Trophoblast cell (in vitro differentiated cells and primary cell): ENCODE measurements around the gene MUSK.

ENCODE experiments used
- DNase-seq, 2 donors: peaks; one replicate each; pipeline ENCODE4 v3.0.0-alpha.2; 2016
- H2AFZ ChIP-seq: 2 replicates; pipeline ENCODE4 v1.6.1; 2013; ENCODE audit warnings: low read length, moderate library complexity, mild to moderate bottlenecking; ENCODE audit not compliant: insufficient read depth, poor library complexity
- H2AK5ac ChIP-seq: 2 replicates; pipeline ENCODE4 v1.6.1; 2013; ENCODE audit warnings: mild to moderate bottlenecking, low read length
- H2BK120ac ChIP-seq: 2 replicates; pipeline ENCODE4 v1.6.1; 2013; ENCODE audit warnings: low read length, mild to moderate bottlenecking, moderate library complexity; ENCODE audit not compliant: insufficient read depth, poor library complexity
- H2BK12ac ChIP-seq: 2 replicates; pipeline ENCODE4 v1.6.1; 2013; ENCODE audit warnings: mild to moderate bottlenecking, low read length, moderate library complexity
- H2BK5ac ChIP-seq: 2 replicates; pipeline ENCODE4 v1.6.1; 2013; ENCODE audit warnings: low read length, low read depth, moderate library complexity, mild to moderate bottlenecking; ENCODE audit not compliant: poor library complexity
- H3K14ac ChIP-seq: 2 replicates; pipeline ENCODE4 v1.6.1; 2013; ENCODE audit warnings: mild to moderate bottlenecking, low read length
- H3K18ac ChIP-seq: 2 replicates; pipeline ENCODE4 v1.6.1; 2013; ENCODE audit warnings: mild to moderate bottlenecking, low read length
- H3K23ac ChIP-seq: 2 replicates; pipeline ENCODE4 v1.6.1; 2013; ENCODE audit warnings: low read length
- H3K27ac ChIP-seq: 2 replicates; pipeline ENCODE4 v1.5.1; 2013; ENCODE audit warnings: low read depth, mild to moderate bottlenecking, inconsistent platforms, low read length, moderate library complexity
- H3K27me3 ChIP-seq: 2 replicates; pipeline ENCODE4 v1.6.1; 2013; ENCODE audit warnings: inconsistent platforms, mild to moderate bottlenecking, low read length, moderate library complexity; ENCODE audit not compliant: insufficient read depth
- H3K36me3 ChIP-seq, 2 experiments: 1 replicate in 1 of 2; 2 replicates in 1 of 2; pipeline ENCODE4 v1.6.1; 2013; ENCODE audit warnings: low read length in 2 of 2, mild to moderate bottlenecking in 2 of 2, moderate library complexity in 1 of 2; ENCODE audit not compliant: insufficient read depth in 2 of 2, control insufficient read depth in 1 of 2
- H3K4ac ChIP-seq: 2 replicates; pipeline ENCODE4 v1.6.1; 2013; ENCODE audit warnings: low read depth, mild to moderate bottlenecking, low read length, moderate library complexity
- H3K4me1 ChIP-seq, 2 experiments: 1 replicate in 1 of 2; 2 replicates in 1 of 2; pipeline ENCODE4 v1.6.1; 2013; ENCODE audit warnings: low read length in 2 of 2, mild to moderate bottlenecking in 2 of 2, moderate library complexity in 1 of 2; ENCODE audit not compliant: insufficient read depth in 2 of 2, control insufficient read depth in 1 of 2
- H3K4me2 ChIP-seq: 2 replicates; pipeline ENCODE4 v1.6.1; 2013; ENCODE audit warnings: inconsistent platforms, mild to moderate bottlenecking, low read length, moderate library complexity
- H3K4me3 ChIP-seq: 2 replicates; pipeline ENCODE4 v1.5.1; 2013; ENCODE audit warnings: mild to moderate bottlenecking, low read depth, low read length, inconsistent platforms
- H3K79me1 ChIP-seq: one replicate; pipeline ENCODE4 v1.6.1; 2013; ENCODE audit warnings: low read length
- H3K79me2 ChIP-seq: 2 replicates; pipeline ENCODE4 v1.6.1; 2013; ENCODE audit warnings: low read length, mild to moderate bottlenecking; ENCODE audit not compliant: control insufficient read depth, insufficient read depth, poor library complexity
- H3K9ac ChIP-seq: 2 replicates; pipeline ENCODE4 v1.6.1; 2013; ENCODE audit warnings: mild to moderate bottlenecking, low read length
- H3K9me3 ChIP-seq: 2 replicates; pipeline ENCODE4 v1.6.1; 2013; ENCODE audit warnings: low read depth, mild to moderate bottlenecking, control low read depth, inconsistent platforms, low read length; ENCODE audit not compliant: insufficient read depth
- H4K12ac ChIP-seq: 2 replicates; pipeline ENCODE4 v1.6.1; 2013; ENCODE audit warnings: low read depth, mild to moderate bottlenecking, low read length, moderate library complexity
- H4K8ac ChIP-seq: 2 replicates; pipeline ENCODE4 v1.6.1; 2013; ENCODE audit warnings: low read depth, mild to moderate bottlenecking, low read length, moderate library complexity
- H4K91ac ChIP-seq: one replicate; pipeline ENCODE4 v1.6.1; 2013; ENCODE audit warnings: low read depth, mild to moderate bottlenecking, low read length, moderate library complexity
- WGBS: extraction: QIAGEN DNeasy Blood & Tissue Kit; methylation state at CpG from one replicate; pipeline ENCODE4 v1.1.7; 2013; ENCODE audit warnings: missing lambda C conversion rate; ENCODE audit not compliant: insufficient read length, insufficient coverage; ENCODE audit errors: extremely low coverage; 5-methylcytosine and 5-hydroxymethylcytosine counted together

MUSK gene

DNA sequence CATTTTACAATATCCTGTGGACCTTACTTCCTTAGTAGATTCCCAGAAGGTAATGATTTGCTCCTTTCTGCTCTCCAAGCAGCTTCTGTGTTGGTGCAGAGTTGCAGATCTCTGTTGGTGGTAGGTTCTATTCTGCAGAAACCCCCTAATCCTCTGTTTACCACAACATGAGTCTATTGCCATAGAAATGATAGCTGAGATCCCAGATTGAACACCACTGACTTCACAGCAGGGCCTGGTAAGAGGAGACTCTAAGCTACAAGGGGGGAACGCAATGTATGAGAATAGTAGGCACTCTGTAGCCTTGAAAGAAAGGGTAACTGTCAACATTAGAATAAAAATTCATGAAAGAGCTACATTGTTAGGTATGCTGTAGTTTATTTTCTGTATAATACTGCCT, 59.5 kb downstream of the MUSK start:
- Histone ChIP-seq H2BK120ac (no peak overlapping the region), H4K8ac (no peak overlapping the region), H2AFZ (no peak overlapping the region), H3K4me2 (no peak overlapping the region), H2AK5ac (no peak overlapping the region), H3K27ac (no peak overlapping the region), H3K14ac (no peak overlapping the region), H3K9ac (no peak overlapping the region), H2BK12ac (no peak overlapping the region), H3K9me3 (no peaks in the 10 kb centered on the region), H3K4ac (no peak overlapping the region), H3K27me3 (no peaks in the 10 kb centered on the region), H4K12ac (no peak overlapping the region), H3K79me1 (no peaks in the 10 kb centered on the region), H3K23ac (no peak overlapping the region), H2BK5ac (no peak overlapping the region), H3K4me1 (no peaks in the 10 kb centered on the region), H3K36me3 (no peaks in the 10 kb centered on the region), H3K4me3 (no peak overlapping the region), H3K79me2 (no peaks in the 10 kb centered on the region), H3K18ac (no peak overlapping the region), H4K91ac (no peak overlapping the region)
- WGBS, result no CpG with 5 or more reads among the region's 1 CpG
- no peak for DNase-seq

DNA sequence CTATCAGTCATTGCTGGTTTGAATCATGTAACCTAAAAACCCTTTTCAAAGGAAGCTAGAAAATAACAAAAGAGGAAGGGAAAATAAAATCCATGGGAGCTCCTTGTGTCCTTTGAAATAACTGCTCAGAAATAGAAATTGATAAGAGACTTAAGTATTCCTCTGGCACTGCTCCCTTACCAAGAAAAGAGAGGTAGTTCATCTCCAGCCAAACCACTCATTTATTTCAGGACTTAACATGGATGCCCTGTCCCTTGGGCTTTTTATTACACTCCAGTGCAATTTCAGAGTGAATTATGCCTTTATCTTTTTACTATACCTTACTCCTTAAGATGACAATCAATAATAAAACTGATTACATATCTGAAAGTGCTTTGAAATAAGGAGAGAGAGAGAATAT, 61.0 kb downstream of the MUSK start:
- no peaks in the 10 kb centered on the region for H3K79me1 ChIP-seq
- DNase-seq, result no peak
- no peak overlapping the region for H2BK5ac ChIP-seq
- no peak overlapping the region for H2BK12ac ChIP-seq
- no peak overlapping the region for H3K23ac ChIP-seq
- no peak overlapping the region for H3K18ac ChIP-seq
- no peak overlapping the region for H2AK5ac ChIP-seq
- no peak overlapping the region for H3K14ac ChIP-seq
- H4K91ac ChIP-seq, result no peak overlapping the region
- no peak overlapping the region for H3K4me3 ChIP-seq
- no peak overlapping the region for H2AFZ ChIP-seq
- H3K4ac ChIP-seq, result no peak overlapping the region
- H3K36me3 ChIP-seq, result no peaks in the 10 kb centered on the region
- H4K8ac ChIP-seq, result no peak overlapping the region
- no peaks in the 10 kb centered on the region for H3K4me1 ChIP-seq
- H3K9me3 ChIP-seq, result no peaks in the 10 kb centered on the region
- no peak overlapping the region for H3K27ac ChIP-seq
- H3K9ac ChIP-seq, result no peak overlapping the region
- H2BK120ac ChIP-seq, result no peak overlapping the region
- H3K4me2 ChIP-seq, result no peak overlapping the region
- H4K12ac ChIP-seq, result no peak overlapping the region
- no peaks in the 10 kb centered on the region for H3K79me2 ChIP-seq
- H3K27me3 ChIP-seq, result no peaks in the 10 kb centered on the region

DNA sequence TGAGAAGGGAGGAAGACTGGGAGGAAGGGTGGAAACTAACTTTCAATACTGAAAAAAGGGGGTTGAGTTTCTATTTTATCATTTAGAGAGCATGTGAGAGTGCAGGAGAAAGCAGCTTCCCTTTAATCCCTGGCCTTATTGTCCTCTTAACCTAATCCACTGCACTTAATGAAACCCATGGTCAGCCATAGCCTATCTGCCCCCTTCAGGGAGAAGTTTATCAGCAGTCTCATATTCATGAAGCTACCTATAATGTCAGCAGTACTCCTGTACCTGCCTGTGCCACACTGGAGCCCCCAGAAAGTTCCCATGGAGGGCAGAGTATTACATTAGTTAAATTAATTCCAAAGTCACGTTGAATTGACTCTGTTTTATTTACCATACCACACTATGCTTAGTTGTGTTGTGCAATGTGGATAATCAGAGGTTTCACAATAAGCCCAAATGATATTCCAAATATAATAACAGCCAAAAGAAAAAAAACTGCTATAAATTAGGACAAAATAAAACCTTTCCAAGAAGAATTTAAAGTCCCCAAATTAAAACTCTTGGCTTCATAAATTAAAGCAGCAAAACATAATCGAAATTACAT, 62.9 kb downstream of the MUSK start:
- H3K36me3 ChIP-seq, result no peaks in the 10 kb centered on the region
- H3K4me3 ChIP-seq, result no peak overlapping the region
- H2BK12ac ChIP-seq, result no peak overlapping the region
- no peaks in the 10 kb centered on the region for H3K4me1 ChIP-seq
- H3K23ac ChIP-seq, result no peak overlapping the region
- no peak for DNase-seq
- no peaks in the 10 kb centered on the region for H3K9me3 ChIP-seq
- H3K79me2 ChIP-seq, result no peaks in the 10 kb centered on the region
- no peak overlapping the region for H4K12ac ChIP-seq
- H2AK5ac ChIP-seq, result no peak overlapping the region
- H3K27ac ChIP-seq, result no peak overlapping the region
- no peak overlapping the region for H3K4me2 ChIP-seq
- H2BK120ac ChIP-seq, result no peak overlapping the region
- no peak overlapping the region for H2AFZ ChIP-seq
- no peak overlapping the region for H3K14ac ChIP-seq
- H3K18ac ChIP-seq, result no peak overlapping the region
- H4K8ac ChIP-seq, result no peak overlapping the region
- no peak overlapping the region for H4K91ac ChIP-seq
- no CpG with 5 or more reads among the region's 2 CpGs for WGBS
- H3K9ac ChIP-seq, result no peak overlapping the region
- no peak overlapping the region for H3K4ac ChIP-seq
- H3K79me1 ChIP-seq, result no peaks in the 10 kb centered on the region
- H3K27me3 ChIP-seq, result no peaks in the 10 kb centered on the region
- H2BK5ac ChIP-seq, result no peak overlapping the region

DNA sequence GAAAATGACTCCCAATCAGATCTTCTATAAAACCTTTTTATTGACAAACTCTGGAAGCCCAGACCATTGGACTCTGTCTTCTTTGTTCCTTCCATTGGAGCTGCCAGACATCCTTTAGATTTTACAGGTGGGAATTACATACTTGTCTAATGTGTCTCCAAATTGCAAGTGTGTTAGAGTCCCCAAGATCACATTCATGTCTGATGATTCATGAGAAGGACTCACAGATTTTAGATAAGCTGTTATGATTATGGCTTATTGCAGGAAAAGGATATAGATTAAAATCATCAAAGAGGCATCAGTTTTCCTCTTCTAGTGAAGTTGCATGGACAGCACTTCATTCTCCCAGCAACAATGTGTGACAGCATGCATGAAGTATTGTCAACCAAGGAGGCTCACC, 70.4 kb downstream of the MUSK start:
- no peak overlapping the region for H3K4me3 ChIP-seq
- H2AFZ ChIP-seq, result no peak overlapping the region
- H3K4ac ChIP-seq, result no peak overlapping the region
- H4K8ac ChIP-seq, result no peak overlapping the region
- no peak overlapping the region for H3K23ac ChIP-seq
- H2BK12ac ChIP-seq, result no peak overlapping the region
- H2BK120ac ChIP-seq, result no peak overlapping the region
- peak in 1 of 2 donors; percentile 12 for DNase-seq
- no peaks in the 10 kb centered on the region for H3K9me3 ChIP-seq
- H3K4me1 ChIP-seq, result no peaks in the 10 kb centered on the region
- H2AK5ac ChIP-seq, result no peak overlapping the region
- no peak overlapping the region for H3K4me2 ChIP-seq
- H3K79me2 ChIP-seq, result no peaks in the 10 kb centered on the region
- H3K79me1 ChIP-seq, result no peaks in the 10 kb centered on the region
- no peak overlapping the region for H3K18ac ChIP-seq
- H3K27ac ChIP-seq, result no peak overlapping the region
- H2BK5ac ChIP-seq, result no peak overlapping the region
- no peaks in the 10 kb centered on the region for H3K27me3 ChIP-seq
- no peak overlapping the region for H4K91ac ChIP-seq
- H3K14ac ChIP-seq, result no peak overlapping the region
- no peak overlapping the region for H3K9ac ChIP-seq
- H3K36me3 ChIP-seq, result no peaks in the 10 kb centered on the region
- no peak overlapping the region for H4K12ac ChIP-seq
